HG03439 (cell line): Measurements from ENCODE around the gene CITED1.
"Not testable (repeated sequence)": the region's sequence is repeated elsewhere in the genome, so short reads cannot be mapped to it uniquely, and the experiment has no call there.

Experiments used
- ATAC-seq: cut with Tn5 transposase; IDR thresholded peaks from one replicate; pipeline ENCODE4 v1.9.1; 2021; ENCODE audit warnings: mild to moderate bottlenecking, moderate library complexity; ENCODE audit not compliant: unreplicated experiment

CITED1 gene, protein sequence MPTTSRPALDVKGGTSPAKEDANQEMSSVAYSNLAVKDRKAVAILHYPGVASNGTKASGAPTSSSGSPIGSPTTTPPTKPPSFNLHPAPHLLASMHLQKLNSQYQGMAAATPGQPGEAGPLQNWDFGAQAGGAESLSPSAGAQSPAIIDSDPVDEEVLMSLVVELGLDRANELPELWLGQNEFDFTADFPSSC

GRCh38 chrX:72305286-72306084 lies at the start of gene CITED1:
CITED1 (minus strand) TSS chrX:72305914; CDS start chrX:72302869, 3,045 bp downstream.
- ATAC-seq = no peak

- ATAC-seq = no peak
These were observed 47.1 kb upstream of the CITED1 start for GRCh38 chrX:72352786-72353185.

- ATAC-seq = no peak
These were observed 46.1 kb upstream of the CITED1 start for GRCh38 chrX:72351606-72352334.

DNA sequence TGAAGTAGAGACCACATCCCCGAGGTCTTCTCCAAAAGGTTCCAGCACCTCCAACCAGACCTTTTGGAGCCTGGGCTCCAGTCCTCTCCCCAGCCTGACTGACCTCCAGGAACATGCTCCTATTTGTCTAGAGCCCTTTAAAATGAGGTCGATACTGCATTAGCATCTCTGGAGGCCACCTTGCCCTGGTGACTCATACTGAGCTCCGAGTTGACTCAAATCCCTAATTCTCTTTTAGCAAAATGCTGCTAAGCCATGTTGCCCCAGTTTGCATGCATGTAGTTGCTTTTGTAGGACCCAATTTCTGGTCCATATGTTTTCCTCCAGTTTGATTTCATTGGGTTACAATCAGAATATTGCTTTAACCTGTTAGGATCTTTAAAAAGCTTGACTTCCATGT lies 43.5 kb upstream of the CITED1 start:
- peak; percentile 86 for ATAC-seq

- ATAC-seq = no peak
These were observed 42.7 kb upstream of the CITED1 start for GRCh38 chrX:72348247-72348979.

- ATAC-seq = no peak
These were observed 41.7 kb upstream of the CITED1 start for GRCh38 chrX:72347366-72347765.

GRCh38 chrX:72346302-72346949 lies 40.7 kb upstream of the CITED1 start:
- ATAC-seq = no peak

DNA sequence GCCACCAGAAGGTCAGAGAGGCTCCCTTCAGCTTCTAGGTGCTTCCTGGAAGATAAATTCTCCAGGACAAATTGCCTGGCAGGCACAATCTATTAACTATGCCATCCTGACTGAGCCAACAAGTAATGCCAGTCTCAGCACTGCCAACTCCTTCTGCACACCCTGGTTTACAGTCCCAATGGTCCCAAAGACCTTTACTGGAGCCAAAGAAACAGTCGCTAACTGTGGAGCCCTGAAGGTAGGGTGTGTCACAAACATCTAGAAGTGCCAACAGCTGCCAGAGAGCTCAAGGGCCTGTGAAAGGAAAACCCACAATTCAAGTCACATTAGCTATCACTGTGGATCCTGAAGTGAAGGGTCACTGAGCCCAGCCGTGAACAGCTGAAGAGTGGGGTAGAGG lies 34.9 kb upstream of the CITED1 start:
- no peak for ATAC-seq

- no peak for ATAC-seq
These were observed 34.3 kb upstream of the CITED1 start for GRCh38 chrX:72340041-72340440.

GRCh38 chrX:72330131-72330530 lies 24.4 kb upstream of the CITED1 start:
- no peak for ATAC-seq

GRCh38 chrX:72326605-72327300 lies 21.0 kb upstream of the CITED1 start:
- ATAC-seq = no peak

- not testable (repeated sequence) for ATAC-seq
These were observed 13.9 kb upstream of the CITED1 start for GRCh38 chrX:72319651-72320050.

DNA sequence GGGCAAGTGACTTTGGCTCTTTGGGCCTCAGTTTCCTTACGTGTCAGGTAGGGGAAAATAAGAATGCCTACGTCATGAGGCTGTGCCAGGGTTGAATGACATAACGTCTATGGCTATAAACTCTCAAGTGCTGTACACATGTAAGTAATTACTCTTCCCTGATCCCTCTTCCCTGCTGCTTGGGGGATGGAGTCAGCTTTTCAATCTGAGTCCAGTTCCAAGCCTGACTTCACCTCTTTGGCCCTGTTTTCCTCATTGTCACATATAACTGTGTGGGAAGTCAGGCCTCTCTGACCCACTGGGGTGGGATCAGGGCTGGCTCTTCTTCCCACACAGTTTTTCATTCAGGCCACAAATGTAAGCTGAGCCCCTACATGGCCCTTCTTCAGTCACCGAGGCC lies 11.4 kb upstream of the CITED1 start:
- ATAC-seq = no peak

DNA sequence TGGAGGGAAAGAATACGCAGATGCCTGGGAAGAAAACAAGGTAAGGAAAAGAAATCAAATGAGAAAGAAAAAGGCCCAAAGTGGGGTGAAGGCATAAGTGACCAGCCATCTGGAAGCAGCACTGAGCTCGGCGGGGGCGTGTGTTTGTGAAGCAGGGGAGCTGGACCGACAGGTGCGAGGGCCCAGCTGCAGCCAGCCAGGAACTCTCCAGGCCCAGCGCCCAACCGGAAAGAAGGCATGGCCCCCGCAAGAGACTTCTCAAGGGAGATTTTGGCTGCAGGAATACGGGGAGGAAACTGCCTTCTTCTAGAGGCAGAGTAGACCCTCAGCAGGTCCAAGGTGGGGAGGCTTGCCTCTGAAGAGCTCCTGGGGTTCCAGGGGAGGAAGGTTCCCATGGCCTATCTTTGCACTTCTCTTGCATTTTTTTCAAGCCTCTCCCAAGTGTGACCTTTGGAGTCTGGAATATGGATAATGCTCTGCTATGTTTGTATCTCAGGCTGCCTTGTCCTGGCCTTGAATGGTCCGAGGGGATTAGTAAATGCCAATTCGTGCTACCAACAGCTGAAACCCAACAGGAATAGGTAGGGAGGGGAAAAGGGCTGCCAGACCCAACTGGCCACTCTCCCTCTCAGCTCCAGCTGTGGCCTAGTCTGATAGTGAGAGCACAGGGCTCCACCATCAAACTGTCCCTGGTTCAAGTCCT lies 10.8 kb upstream of the CITED1 start:
- no peak for ATAC-seq

DNA sequence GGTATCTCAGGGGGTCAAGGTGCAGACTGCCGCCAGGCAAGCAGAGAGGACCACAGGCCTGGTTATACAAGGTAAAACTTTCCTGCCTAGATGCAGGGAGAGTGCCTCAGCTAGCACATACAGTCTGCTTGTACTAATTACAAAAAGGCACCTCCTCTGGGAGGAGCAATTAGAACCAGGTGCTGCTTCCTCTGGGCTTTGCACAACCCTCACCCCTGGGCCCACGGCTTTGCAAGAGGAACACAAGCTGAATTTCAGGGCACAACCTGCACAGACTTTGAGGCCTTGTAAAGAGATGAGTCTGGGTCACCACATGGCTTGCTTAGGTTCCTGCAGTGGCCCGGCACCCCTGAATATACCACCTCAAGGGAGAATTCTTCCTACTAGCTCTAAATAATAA lies 9.2 kb upstream of the CITED1 start:
- ATAC-seq = no peak

DNA sequence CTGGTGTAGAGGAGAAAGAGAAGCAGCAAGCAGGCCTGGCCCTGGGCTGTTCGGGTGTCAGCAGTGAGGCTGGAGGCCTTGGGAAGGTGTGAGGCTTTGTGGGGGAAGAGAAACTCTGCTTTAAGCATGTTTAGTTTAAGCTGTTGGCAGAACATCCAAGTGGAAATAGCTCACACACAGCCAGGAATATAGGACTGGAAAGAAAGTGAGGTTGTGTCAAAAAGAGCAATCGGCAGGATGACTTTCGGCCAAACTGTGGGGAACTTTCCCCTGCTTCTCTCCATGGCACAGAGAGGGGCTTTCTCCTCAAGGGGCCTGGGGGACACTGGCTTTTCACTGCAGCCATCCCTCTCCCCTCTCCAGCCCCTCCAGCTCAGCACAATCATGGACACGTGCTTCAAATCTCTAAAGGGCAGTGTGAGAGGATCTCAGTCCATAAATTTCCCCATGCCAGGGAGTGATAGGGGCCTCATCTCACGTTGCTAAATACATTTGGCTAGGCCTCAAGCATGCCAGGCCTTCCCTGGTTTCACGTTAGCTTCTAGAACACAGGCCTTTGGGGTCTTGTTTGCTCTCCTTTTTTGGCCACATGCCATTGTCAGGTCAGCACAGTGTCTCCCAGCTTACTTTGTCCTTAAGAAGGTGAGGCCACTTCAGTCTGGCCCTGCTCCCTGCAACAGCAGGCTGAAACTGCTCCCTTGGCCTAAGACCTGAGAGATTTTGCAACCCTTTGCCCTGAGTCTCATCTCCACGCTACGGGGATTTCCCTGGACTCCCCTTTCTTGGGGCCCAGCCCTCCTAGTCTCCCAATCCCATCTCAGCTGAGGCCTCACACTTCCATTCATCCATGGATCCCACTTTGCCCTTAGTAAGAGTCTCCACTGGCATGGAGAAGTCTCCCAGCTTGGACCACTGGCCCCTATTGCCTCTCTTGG lies 8.3 kb upstream of the CITED1 start:
- ATAC-seq = no peak

DNA sequence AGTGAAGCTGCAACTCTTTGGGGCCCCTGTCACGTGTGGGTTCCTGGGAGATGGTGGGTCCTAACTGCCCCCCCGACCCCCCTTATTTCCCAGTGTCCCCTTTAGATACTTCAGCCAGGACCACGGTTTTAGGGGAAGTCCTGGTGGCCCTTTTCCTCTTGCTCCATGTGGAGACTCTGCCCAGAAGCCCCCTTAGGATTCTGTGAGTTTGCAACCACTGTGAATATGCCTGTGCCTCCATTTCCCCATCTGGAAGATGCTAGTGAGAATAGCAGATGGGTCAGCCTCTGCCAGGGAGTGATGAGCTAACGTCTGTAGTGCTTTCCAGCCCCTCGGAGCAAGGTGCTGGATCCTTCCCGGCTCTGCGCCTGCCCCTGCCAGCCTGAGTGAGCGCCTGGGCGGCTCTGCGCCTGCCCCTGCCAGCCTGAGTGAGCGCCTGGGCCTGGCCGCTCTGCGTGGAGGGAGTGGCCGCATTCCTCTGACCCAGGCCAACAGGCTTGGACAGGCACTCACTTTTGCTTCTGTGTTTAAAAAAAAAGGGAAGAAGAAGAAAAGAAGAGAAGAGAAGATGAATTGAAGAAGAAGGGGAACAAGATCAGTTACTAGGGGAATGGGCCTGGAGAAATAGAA lies 6.7 kb upstream of the CITED1 start:
- ATAC-seq = no peak
